H1 (cell line): ENCODE results near the gene DVL2. TPM values are rescaled to one million over a fixed set of nuclear protein-coding genes. Genes with fewer than 3 reads are reported as not detected.

ENCODE experiments used
- CTCF ChIA-PET: fragments of 300-600 bp; sonication (Branson Sonifier 250); formaldehyde crosslinking; loops from one replicate; lab custom pipeline; 2021; ENCODE audit not compliant: partially characterized antibody; lab: Charles Lee
- POLR2A ChIA-PET: fragments of 300-600 bp; sonication (Branson Sonifier 250); formaldehyde crosslinking; loops from one replicate; lab custom pipeline; 2021; ENCODE audit warnings: inconsistent platforms; ENCODE audit not compliant: partially characterized antibody; lab: Charles Lee
- DNase-seq, 2 experiments: peaks; one replicate each; pipeline versions ENCODE4 v3.0.0 to v3.0.0-alpha.2; 2010 to 2022; ENCODE audit warnings: low spot score in 2 of 2, low read depth in 1 of 2, mixed read lengths in 1 of 2
- FAIRE-seq: peaks from 2 replicates; lab custom pipeline; 2011; peaks lifted over from hg19 to GRCh38; lab: Jason Lieb, UNC
- H2AFZ ChIP-seq: 2 replicates; pipeline ENCODE4 v1.8.1; 2012; ENCODE audit warnings: low read length, inconsistent platforms
- H2AK5ac ChIP-seq: 2 replicates; pipeline ENCODE4 v1.6.1; 2013; ENCODE audit warnings: low read depth, low read length
- H2BK120ac ChIP-seq: replicated peaks from 2 replicates; pipeline ENCODE3; 2013; ENCODE audit warnings: low read depth, low read length, inconsistent platforms
- H2BK12ac ChIP-seq: 2 replicates; pipeline ENCODE4 v1.6.1; 2013; ENCODE audit warnings: low read depth, low read length
- H2BK15ac ChIP-seq: 2 replicates; pipeline ENCODE4 v1.6.1; 2013; ENCODE audit warnings: low read length
- H2BK20ac ChIP-seq: 2 replicates; pipeline ENCODE4 v1.6.1; 2013; ENCODE audit warnings: low read length
- H2BK5ac ChIP-seq: 2 replicates; pipeline ENCODE4 v1.6.1; 2013; ENCODE audit warnings: low read depth, low read length
- H3K14ac ChIP-seq: 2 replicates; pipeline ENCODE4 v1.6.1; 2013; ENCODE audit warnings: inconsistent platforms; ENCODE audit not compliant: insufficient read length
- H3K18ac ChIP-seq: 2 replicates; pipeline ENCODE4 v1.6.1; 2013; ENCODE audit warnings: low read length; ENCODE audit errors: extremely low read depth
- H3K23ac ChIP-seq: 2 replicates; pipeline ENCODE4 v1.6.1; 2013; ENCODE audit warnings: inconsistent platforms; ENCODE audit not compliant: insufficient read length
- H3K23me2 ChIP-seq: 2 replicates; pipeline ENCODE4 v1.6.1; 2013; ENCODE audit warnings: low read depth, low read length
- H3K27ac ChIP-seq: 2 replicates; pipeline ENCODE4 v1.6.1; 2011; ENCODE audit warnings: low read depth, low read length, inconsistent platforms
- H3K27me3 ChIP-seq, 4 experiments: replicated peaks in 1 of 4; 1 replicate in 1 of 4; 2 replicates in 3 of 4; pipeline versions ENCODE4 v1.6.1 to v1.8.1; 2011 to 2013; ENCODE audit warnings: low read length in 3 of 4, mild to moderate bottlenecking in 3 of 4, inconsistent platforms in 2 of 4, mixed read lengths in 2 of 4, moderate library complexity in 1 of 4; ENCODE audit not compliant: control insufficient read depth in 3 of 4, insufficient read depth in 3 of 4; ENCODE audit errors: extremely low read depth in 1 of 4
- H3K36me3 ChIP-seq, 4 experiments: 2 replicates each; pipeline versions ENCODE4 v1.6.1 to v1.8.1; 2011 to 2013; ENCODE audit warnings: mild to moderate bottlenecking in 4 of 4, low read length in 3 of 4, moderate library complexity in 2 of 4, control low read depth in 1 of 4, inconsistent platforms in 1 of 4; ENCODE audit not compliant: insufficient read depth in 4 of 4, control insufficient read depth in 2 of 4
- H3K4ac ChIP-seq: replicated peaks from 2 replicates; pipeline ENCODE3; 2013; ENCODE audit warnings: low read length, low read depth, mixed read lengths, inconsistent platforms; ENCODE audit not compliant: insufficient read length
- H3K4me1 ChIP-seq, 4 experiments: replicated peaks in 1 of 4; 1 replicate in 1 of 4; 2 replicates in 3 of 4; pipeline versions ENCODE4 v1.6.1 to v1.8.1; 2011 to 2013; ENCODE audit warnings: low read length in 3 of 4, inconsistent platforms in 2 of 4, mixed read lengths in 1 of 4; ENCODE audit not compliant: insufficient read depth in 4 of 4, control insufficient read depth in 3 of 4
- H3K4me2 ChIP-seq, 2 experiments: 2 replicates each; pipeline versions ENCODE4 v1.6.1 to v1.8.1; 2011 to 2013; ENCODE audit warnings: low read depth in 2 of 2, low read length in 2 of 2, control low read depth in 1 of 2, inconsistent platforms in 1 of 2, mild to moderate bottlenecking in 1 of 2; ENCODE audit not compliant: insufficient read depth in 1 of 2
- H3K4me3 ChIP-seq, 4 experiments: fragments of 200-600, 300-600 bp in 1 of 4; sonication (generic), shearing (Covaris generic), sonication (Bioruptor Twin) in 1 of 4; 2 replicates each; pipeline versions ENCODE4 v1.5.1 to v1.8.1; 2011 to 2016; ENCODE audit warnings: low read length in 4 of 4, low read depth in 3 of 4, control low read depth in 2 of 4, inconsistent platforms in 2 of 4, mild to moderate bottlenecking in 2 of 4, mixed read lengths in 1 of 4, moderate library complexity in 1 of 4; ENCODE audit not compliant: insufficient read depth in 2 of 4; ENCODE audit errors: extremely low read depth in 1 of 4
- H3K56ac ChIP-seq: replicated peaks from 2 replicates; pipeline ENCODE3; 2013; ENCODE audit warnings: low read depth, mild to moderate bottlenecking, mixed read lengths, low read length, inconsistent platforms; ENCODE audit not compliant: insufficient read length
- H3K79me1 ChIP-seq: 2 replicates; pipeline ENCODE4 v1.6.1; 2013; ENCODE audit warnings: low read depth, low read length, control low read depth
- H3K79me2 ChIP-seq, 2 experiments: 2 replicates each; pipeline versions ENCODE4 v1.6.1 to v1.8.1; 2012 to 2013; ENCODE audit warnings: low read length in 2 of 2, mild to moderate bottlenecking in 2 of 2, inconsistent platforms in 1 of 2; ENCODE audit not compliant: insufficient read depth in 2 of 2, control insufficient read depth in 1 of 2
- H3K9ac ChIP-seq, 4 experiments: replicated peaks in 1 of 4; 1 replicate in 1 of 4; 2 replicates in 3 of 4; pipeline versions ENCODE4 v1.6.1 to v1.8.1; 2011 to 2013; ENCODE audit warnings: low read depth in 3 of 4, low read length in 3 of 4, control low read depth in 2 of 4, mild to moderate bottlenecking in 2 of 4, moderate library complexity in 2 of 4, inconsistent platforms in 1 of 4; ENCODE audit errors: extremely low read depth in 1 of 4
- H3K9me3 ChIP-seq, 2 experiments: 2 replicates each; pipeline versions ENCODE4 v1.6.1 to v1.8.1; 2012 to 2013; ENCODE audit warnings: mild to moderate bottlenecking in 2 of 2, moderate library complexity in 2 of 2, control low read depth in 1 of 2, inconsistent platforms in 1 of 2, low read depth in 1 of 2, low read length in 1 of 2, mixed read lengths in 1 of 2; ENCODE audit not compliant: insufficient read depth in 2 of 2
- H4K20me1 ChIP-seq, 2 experiments: replicated peaks in 1 of 2; 2 replicates each; pipeline versions ENCODE3 to v1.8.1; 2011 to 2013; ENCODE audit warnings: inconsistent platforms in 2 of 2, low read length in 2 of 2, mild to moderate bottlenecking in 1 of 2; ENCODE audit not compliant: insufficient read depth in 2 of 2, control insufficient read depth in 1 of 2
- H4K5ac ChIP-seq: 2 replicates; pipeline ENCODE4 v1.6.1; 2013; ENCODE audit warnings: low read length, low read depth, mixed read lengths, inconsistent platforms; ENCODE audit not compliant: insufficient read length
- H4K8ac ChIP-seq: 2 replicates; pipeline ENCODE4 v1.8.0; 2013; ENCODE audit warnings: mild to moderate bottlenecking, moderate library complexity, low read length, inconsistent platforms; ENCODE audit not compliant: insufficient read depth; ENCODE audit errors: extremely low read depth
- H4K91ac ChIP-seq: replicated peaks from 2 replicates; pipeline ENCODE3; 2013; ENCODE audit warnings: low read length, mixed read lengths, inconsistent platforms; ENCODE audit not compliant: insufficient read length
- HDAC6 ChIP-seq: IDR thresholded peaks from one replicate; pipeline ENCODE4 v1.7.1; 2012; ENCODE audit warnings: low read depth, mild to moderate bottlenecking, inconsistent platforms, low read length, moderate library complexity
- WGBS, 2 experiments: shearing (Covaris generic) in 1 of 2; methylation state at CpG; one replicate each; pipeline versions ENCODE4 v1.1.6 to v1.1.7; 2013 to 2015; ENCODE audit warnings: low lambda C conversion rate in 2 of 2, mixed read lengths in 2 of 2, inconsistent platforms in 1 of 2, low coverage in 1 of 2, missing lambda C conversion rate in 1 of 2; ENCODE audit not compliant: insufficient replicate concordance in 2 of 2, insufficient coverage in 1 of 2, insufficient read length in 1 of 2; ENCODE audit errors: extremely low coverage in 1 of 2, missing lambda C conversion rate in 1 of 2; 5-methylcytosine and 5-hydroxymethylcytosine counted together
- polyA plus RNA-seq, 7 experiments: library from polyadenylated mRNA; depleted of rRNA in 3 of 7; stranded (reverse) in 5 of 7; unstranded in 2 of 7; fragments of >200 nt in 5 of 7; fragments of 200-250 nt in 2 of 7; gene quantifications; 1 replicate in 5 of 7; 2 replicates in 1 of 7; 4 replicates in 1 of 7; pipeline versions ENCODE4 v1.2.1 to v1.2.3, GENCODE V29; 2011 to 2013; ENCODE audit warnings: missing spikeins in 2 of 7, mixed read lengths in 2 of 7
- total RNA-seq: library from RNA; stranded (reverse); fragmentation: NEBNext Ultra II Directional; extraction: Animal tissue kit (Norgen Biotek cat#: 25700); gene quantifications from 2 replicates; pipeline ENCODE4 v1.2.1, GENCODE V29; 2021

The DVL2 gene
- total and polyA plus RNA-seq, 2 of the 8 experiments (the other 6 are each of a cell fraction or from before 2014, with no cell fraction given) = 19.0 to 59.6 TPM

DNA sequence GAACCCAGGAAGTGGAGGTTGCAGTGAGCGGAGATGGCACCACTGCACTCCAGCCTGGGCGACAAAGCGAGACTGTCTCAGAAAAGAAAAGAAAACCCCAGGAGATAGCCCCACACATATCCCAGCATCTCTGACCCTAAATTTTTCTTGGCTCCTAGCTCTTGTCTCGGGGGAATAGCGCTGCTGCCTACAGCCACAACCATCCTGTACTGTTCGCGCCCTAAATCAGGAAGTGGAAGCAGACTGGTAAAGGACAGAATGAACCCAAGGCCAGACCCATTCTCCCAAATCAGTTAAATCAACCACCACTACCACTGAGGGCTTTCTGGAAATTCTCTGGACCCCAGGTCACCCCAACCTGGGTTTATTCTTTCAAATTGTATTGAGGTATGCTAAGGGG lies 15.5 kb upstream of the DVL2 start:
- H3K9ac ChIP-seq = no peak overlapping the region; a peak in 1 of 7 replicates

More for the DNA sequence above, 15.5 kb upstream of the DVL2 start:
- FAIRE-seq (no peak), DNase-seq (no peak)
- Histone ChIP-seq H3K27ac (no peak overlapping the region), H3K4ac (no peak overlapping the region), H3K79me1 (peaks cover 16% of the 10 kb centered on the region), H3K79me2 (peaks cover 23 to 54% of the 10 kb centered on the region in 2 experiments), H4K8ac (no peak overlapping the region), H2BK120ac (no peak overlapping the region), H3K4me3 (peak overlapping the region in 2 of 4 experiments; percentile 78 to 84; a peak in 5 of 8 replicates), H3K14ac (no peak overlapping the region), H2BK12ac (no peak overlapping the region), H3K36me3 (peaks cover 9 to 25% (median 18%) of the 10 kb centered on the region in 4 experiments; a peak in 7 of 8 replicates), H3K23me2 (peaks cover 7% of the 10 kb centered on the region), H3K4me2 (peak overlapping the region; percentile 82 to 99; a peak in 3 of 4 replicates), H3K23ac (no peak overlapping the region), H3K27me3 (no peaks in the 10 kb centered on the region), H4K5ac (no peak overlapping the region), H2BK20ac (no peak overlapping the region), H3K4me1 (peaks cover 3 to 12% (median 5%) of the 10 kb centered on the region in 4 experiments), H2AK5ac (no peak overlapping the region), H3K18ac (no peak overlapping the region), H4K91ac (no peak overlapping the region), H4K20me1 (peaks cover 4 to 11% of the 10 kb centered on the region in 2 experiments), H2BK15ac (no peak overlapping the region), H3K9me3 (no peaks in the 10 kb centered on the region), H2BK5ac (no peak overlapping the region), H3K56ac (no peak overlapping the region), H2AFZ (no peak overlapping the region)
- TF ChIP-seq HDAC6 = no peak
- ChIA-PET POLR2A (interaction anchor here (1.0 to 8.3 kb wide), 7 partner anchors 7 to 65 kb away, joined by 4 to 121 read pairs (median 12); partner anchors contain the start of genes ACADVL, CLDN7, DLG4 and DVL2), CTCF (interaction anchor here (1.2 to 1.4 kb wide), 3 partner anchors 8 to 43 kb away, joined by 3 to 7 read pairs (median 4); partner anchors contain the start of gene SLC2A4)
- WGBS, 2 experiments = 96% methylated on average over 7 of the region's 7 CpGs; no CpG with 5 or more reads in 1 of the 2 experiments
